ENCODE measurements around the gene TTLL5. TPM values are rescaled to one million over a fixed set of nuclear protein-coding genes. Genes with fewer than 3 reads are reported as not detected.

Gene TTLL5
- polyA plus RNA-seq, 2 of the 4 experiments (the other 2 are of a cell fraction), result 18.8 to 23.7 TPM

GRCh38 chr14:75800792-75801191 lies 139.7 kb downstream of the TTLL5 start:
- H3K4me1 ChIP-seq, result no peaks in the 10 kb centered on the region
- no peak overlapping the region for H3K27ac ChIP-seq
- DNase-seq (ENCODE audit: low read depth in 1 of 2, low spot score in 1 of 2) (peak in 1 of 2 experiments; percentile 4), ATAC-seq (no peak), FAIRE-seq (no peak)
- H3K4me2 ChIP-seq, result no peak overlapping the region
- POLR2A ChIA-PET, result no interaction called here
- TF ChIP-seq CHD4 (IDR thresholded peaks at IDR 0.05; ENCODE audit: borderline replicate concordance) (no peak), ATOH8 (CRISPR knock-in tag; IDR thresholded peaks at IDR 0.05; ENCODE audit: low read depth) (no peak), SREBF2 (IDR thresholded peaks at IDR 0.05) (no peak), RCOR1 (IDR thresholded peaks at IDR 0.05; ENCODE audit: low read depth, low read length) (no peak), MAFK (IDR thresholded peaks at IDR 0.05; ENCODE audit: partially characterized antibody) (no peak), BCL3 (IDR thresholded peaks at IDR 0.05) (no peak), TP53 (CRISPR knock-in tag; IDR thresholded peaks at IDR 0.05) (no peak)
- CTCF ChIA-PET, result interaction anchor here (1.6 to 2.3 kb wide), 2 partner anchors 9 to 12 kb away, joined by 3 to 10 read pairs; no protein-coding TSS in a partner anchor
- 0 out of 3 replicates have a peak, but pooled peaks cover 4% of the 10 kb centered on the region for H3K9me3 ChIP-seq
- no peak overlapping the region for H3K4me3 ChIP-seq
- 100% methylated on average over 5 of the region's 5 CpGs for WGBS (ENCODE audit: missing lambda C conversion rate)

- no peak overlapping the region for H3K4me3 ChIP-seq
- no peak for ATAC-seq
- no peaks in the 10 kb centered on the region for H3K4me1 ChIP-seq
- POLR2A ChIA-PET, result no interaction called here
- no peak overlapping the region for H3K4me2 ChIP-seq
- 86% methylated on average over 1 of the region's 1 CpG for WGBS (ENCODE audit: missing lambda C conversion rate)
- 0 out of 3 replicates have a peak, but pooled peaks cover 4% of the 10 kb centered on the region for H3K9me3 ChIP-seq
- FAIRE-seq, result no peak
- CTCF ChIA-PET, result interaction anchor here (0.8 to 2.5 kb wide), 5 partner anchors 9 to 180 kb away, joined by 3 to 7 read pairs (median 4); partner anchors contain the start of gene TGFB3
- no peak overlapping the region for H3K27ac ChIP-seq
- DNase-seq (ENCODE audit: low read depth in 1 of 2, low spot score in 1 of 2), result no peak
- TF ChIP-seq E2F6 (IDR thresholded peaks at IDR 0.05; ENCODE audit: borderline replicate concordance, low read depth), result no peak
- TF ChIP-seq EHF (CRISPR knock-in tag; IDR thresholded peaks at IDR 0.05), result no peak
- TF ChIP-seq TP53 (CRISPR knock-in tag; IDR thresholded peaks at IDR 0.05), result no peak
- TF ChIP-seq HDAC2 (IDR thresholded peaks at IDR 0.05), result no peak
- TF ChIP-seq ZC3H11A (IDR thresholded peaks at IDR 0.05), result no peak
Measured at GRCh38 chr14:75802486-75802885, 141.4 kb downstream of the TTLL5 start.

DNA sequence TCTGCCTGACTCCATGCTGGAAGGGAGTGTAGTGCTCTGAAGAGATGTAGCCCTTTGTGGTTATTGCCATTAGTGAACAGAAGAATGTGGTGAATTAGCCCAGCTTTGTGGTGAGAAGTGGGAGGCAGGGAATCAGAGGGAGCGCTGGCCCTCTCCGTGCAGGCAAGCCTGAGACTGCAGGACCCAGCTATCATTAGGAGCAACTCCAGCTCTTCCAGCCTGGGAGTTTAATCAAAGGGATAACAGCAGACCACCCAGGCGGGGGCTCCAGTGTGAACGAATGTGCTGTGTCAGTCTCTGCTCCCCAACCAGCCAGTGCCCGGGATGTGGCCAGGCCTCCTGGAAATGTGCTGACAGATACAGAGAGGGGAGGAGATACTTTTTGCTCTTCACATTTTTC lies 142.7 kb downstream of the TTLL5 start:
- TF ChIP-seq ZFP36 (IDR thresholded peaks at IDR 0.05; ENCODE audit: borderline replicate concordance, partially characterized antibody) (no peak), ATOH8 (CRISPR knock-in tag; IDR thresholded peaks at IDR 0.05; ENCODE audit: low read depth) (no peak), SMC3 (IDR thresholded peaks at IDR 0.05) (no peak), MYC (IDR thresholded peaks at IDR 0.05; ENCODE audit: borderline replicate concordance, low read length) (no peak), KDM1A (IDR thresholded peaks at IDR 0.05; ENCODE audit: low read depth) (no peak), ZC3H11A (IDR thresholded peaks at IDR 0.05) (no peak), RNF2 (IDR thresholded peaks at IDR 0.05; ENCODE audit: borderline replicate concordance, low read depth) (no peak)
- TF ChIP-seq, protein P1, sequence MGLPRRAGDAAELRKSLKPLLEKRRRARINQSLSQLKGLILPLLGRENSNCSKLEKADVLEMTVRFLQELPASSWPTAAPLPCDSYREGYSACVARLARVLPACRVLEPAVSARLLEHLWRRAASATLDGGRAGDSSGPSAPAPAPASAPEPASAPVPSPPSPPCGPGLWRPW (IDR thresholded peaks at IDR 0.05), result no peak
- ChIA-PET POLR2A (no interaction called here), CTCF (interaction anchor here (0.9 to 2.5 kb wide), 3 partner anchors 11 to 179 kb away, joined by 3 to 7 read pairs (median 3); partner anchors contain the start of gene TGFB3)
- no peak overlapping the region for H3K4me2 ChIP-seq
- WGBS (ENCODE audit: missing lambda C conversion rate), result 97% methylated on average over 5 of the region's 5 CpGs
- FAIRE-seq (no peak), DNase-seq (ENCODE audit: low read depth in 1 of 2, low spot score in 1 of 2) (no peak), ATAC-seq (no peak)
- 0 out of 3 replicates have a peak, but pooled peaks cover 4% of the 10 kb centered on the region for H3K9me3 ChIP-seq
- no peak overlapping the region for H3K4me3 ChIP-seq
- no peaks in the 10 kb centered on the region for H3K4me1 ChIP-seq
- H3K27ac ChIP-seq, result no peak overlapping the region

All from A549 (cell line).